Heart left ventricle (tissue), 16 donors: ENCODE data around the gene AGFG2. TPM values are rescaled to one million over a fixed set of nuclear protein-coding genes. Genes with fewer than 3 reads are reported as not detected.

Experiments used
- ATAC-seq, 4 donors: fragments of 200-7000 bp; cut with Tn5 transposase; one replicate each; pipeline ENCODE4 v1.9.1; 2020 to 2022; ENCODE audit warnings: moderate library complexity in 4 of 4, mild to moderate bottlenecking in 3 of 4, moderate number of reproducible peaks in 1 of 4
- DNase-seq, 5 donors: peaks; one replicate each; pipeline ENCODE4 v3.0.0-alpha.2; 2020
- H3K27ac ChIP-seq, 12 donors: fragments of 200-600 bp; sonication (generic) in 4 of 12; one replicate each; pipeline versions ENCODE4 v1.5.0 to v1.8.0; 2016 to 2022; ENCODE audit warnings: mild to moderate bottlenecking in 2 of 12
- H3K27me3 ChIP-seq, 9 donors: fragments of 200-600 bp; sonication (generic) in 2 of 9; one replicate each; pipeline versions ENCODE4 v1.5.1 to v1.8.0; 2016 to 2022; ENCODE audit warnings: mild to moderate bottlenecking in 3 of 9
- H3K36me3 ChIP-seq, 9 donors: fragments of 200-600 bp; sonication (generic) in 2 of 9; one replicate each; pipeline versions ENCODE4 v1.5.0 to v1.8.0; 2018 to 2022; ENCODE audit warnings: mild to moderate bottlenecking in 2 of 9
- H3K4me1 ChIP-seq, 12 donors: fragments of 200-600 bp; sonication (generic) in 4 of 12; one replicate each; pipeline versions ENCODE4 v1.5.0 to v1.8.0; 2016 to 2022; ENCODE audit warnings: mild to moderate bottlenecking in 3 of 12
- H3K4me3 ChIP-seq, 12 donors: fragments of 200-600 bp; sonication (generic) in 4 of 12; one replicate each; pipeline versions ENCODE4 v1.5.0 to v1.8.0; 2017 to 2022; ENCODE audit warnings: mild to moderate bottlenecking in 9 of 12, moderate library complexity in 4 of 12
- H3K9me3 ChIP-seq, 12 donors: fragments of 200-600 bp; sonication (generic) in 4 of 12; one replicate each; pipeline versions ENCODE4 v1.5.0 to v1.8.0; 2016 to 2022; ENCODE audit warnings: mild to moderate bottlenecking in 1 of 12
- CTCF ChIP-seq, 12 donors: fragments of 200-600 bp; sonication (generic) in 4 of 12; IDR thresholded peaks; one replicate each; pipeline versions ENCODE4 v1.5.0 to v1.8.0; 2018 to 2022; ENCODE audit warnings: antibody characterized with exemption in 12 of 12, mild to moderate bottlenecking in 5 of 12
- POLR2A ChIP-seq, 2 donors: fragments of 450-650 bp; IDR thresholded peaks; one replicate each; pipeline ENCODE4 v1.6.1; 2017; ENCODE audit warnings: antibody characterized with exemption in 2 of 2, mild to moderate bottlenecking in 2 of 2, moderate library complexity in 2 of 2
- WGBS, 4 donors: extraction: QIAGEN DNeasy Blood & Tissue Kit in 2 of 4; methylation state at CpG; one replicate each; pipeline versions ENCODE4 v1.1.5 to v1.1.7; 2013 to 2018; 5-methylcytosine and 5-hydroxymethylcytosine counted together
- intact Hi-C, 10 donors: fragments of 100-400 bp; cut with DNase I; formaldehyde crosslinking; loops; one replicate each; pipeline versions ENCODE4 v1.11.1 to v1.14.2; 2022
- polyA plus RNA-seq, 2 donors: library from polyadenylated mRNA; stranded (reverse); fragments of 200-250 nt; gene quantifications; one replicate each; pipeline ENCODE4 v1.2.3, GENCODE V29; 2013
- total RNA-seq, 9 donors: library from RNA; depleted of rRNA in 2 of 9; stranded (reverse); fragments of >200 nt in 2 of 9; fragmentation: NEBNext Ultra II Directional in 3 of 9; extraction: Animal tissue kit (Norgen Biotek cat#: 25700) in 3 of 9; gene quantifications; one replicate each; pipeline versions ENCODE4 v1.1.0 to v1.2.4, GENCODE V29; 2016 to 2023
- donor health status: ischemic (EF 13 %, LVEDD 7.1; RV severe dilation, severe dysfunction).
- donor health status: healthy with polysubstance abuse.
- donor health status: DM: no; HTN: yes; CAD: no.
- donor health status: DM: no; HTN: no; CAD: no.
- donor health status: ischemic (EF 25% LVEDD 6.9; RV normal size, moderate dysfunction).
- donor health status: ischemic (EF 25% LVEDD 5.7; RV mildly dilated, moderate dysfunction).
- donor health status: healthy.
- donor health status: DM: yes; HTN: yes; CAD: no.
- donor health status: ischemic (EF 35%, LVEDD 5.7; RV mildly dilated, moderate dysfunction).
- donor health status: nonischemic (EF 11% LVEDD 7.7; RV severe dilation, severe dysfunction).
- donor health status: DM: yes; HTN: yes; CAD: no.
- donor health status: PGD.
- donor health status: ischemic (EF 29% LVEDD 5.4; RV normal size, mild dysfunction).
- donor health status: nonischemic (EF 23%, LVEDD 6.1; RV moderate dilation, normal function).

AGFG2 gene
- total and polyA plus RNA-seq, 11 donors = 12.5 to 36.9 (median 30.8) TPM

GRCh38 chr7:100504887-100505611 is 34.0 kb upstream of the AGFG2 start:
- no peaks in the 10 kb centered on the region for H3K4me1 ChIP-seq
- DNase-seq (no peak), ATAC-seq (no peak)
- no peaks in the 10 kb centered on the region for H3K9me3 ChIP-seq
- TF ChIP-seq POLR2A (IDR thresholded peaks at IDR 0.05) (no peak), CTCF (IDR thresholded peaks at IDR 0.05) (no peak)
- H3K4me3 ChIP-seq = no peak overlapping the region
- no peaks in the 10 kb centered on the region for H3K36me3 ChIP-seq
- intact Hi-C loops = no loop called here
- WGBS, 4 donors = 92 to 94% (median 93%) methylated on average over 9 of the region's 9 CpGs
- peaks cover 0 to 4% (median 0%) of the 10 kb centered on the region in 9 donors for H3K27me3 ChIP-seq
- H3K27ac ChIP-seq = no peak overlapping the region

GRCh38 chr7:100506356-100506923 is 32.6 kb upstream of the AGFG2 start:
- Histone ChIP-seq H3K4me3 (no peak overlapping the region), H3K27ac (no peak overlapping the region), H3K9me3 (no peaks in the 10 kb centered on the region), H3K4me1 (no peaks in the 10 kb centered on the region), H3K36me3 (no peaks in the 10 kb centered on the region), H3K27me3 (peaks cover 0 to 4% (median 0%) of the 10 kb centered on the region in 9 donors)
- DNase-seq (no peak), ATAC-seq (no peak)
- WGBS, 4 donors = 70 to 75% (median 71%) methylated on average over 8 of the region's 8 CpGs
- intact Hi-C loops = no loop called here
- TF ChIP-seq CTCF (IDR thresholded peaks at IDR 0.05) (no peak), POLR2A (IDR thresholded peaks at IDR 0.05) (no peak)

- Histone ChIP-seq H3K36me3 (no peaks in the 10 kb centered on the region), H3K27ac (no peak overlapping the region), H3K9me3 (no peaks in the 10 kb centered on the region), H3K4me1 (no peaks in the 10 kb centered on the region), H3K4me3 (no peak overlapping the region), H3K27me3 (peaks cover 0 to 4% (median 0%) of the 10 kb centered on the region in 9 donors)
- TF ChIP-seq POLR2A (IDR thresholded peaks at IDR 0.05) = no peak
- no peak for TF ChIP-seq CTCF (IDR thresholded peaks at IDR 0.05)
- 59 to 69% (median 63%) methylated on average over 14 to 15 of the region's 15 CpGs for WGBS, 4 donors
- peak in 1 of 4 donors; percentile 28 for ATAC-seq
- peak in 1 of 5 donors; percentile 55 for DNase-seq
- intact Hi-C loops = no loop called here
Observed at GRCh38 chr7:100509231-100509630, 29.8 kb upstream of the AGFG2 start.

GRCh38 chr7:100510437-100511239 is 28.4 kb upstream of the AGFG2 start:
- Histone ChIP-seq H3K27me3 (peaks cover 0 to 4% (median 0%) of the 10 kb centered on the region in 9 donors), H3K4me1 (peaks cover 0 to 10% (median 0%) of the 10 kb centered on the region in 12 donors), H3K36me3 (no peaks in the 10 kb centered on the region), H3K9me3 (no peaks in the 10 kb centered on the region), H3K27ac (no peak overlapping the region), H3K4me3 (no peak overlapping the region)
- ATAC-seq (no peak), DNase-seq (peak in 1 of 5 donors; percentile 9)
- no peak for TF ChIP-seq CTCF (IDR thresholded peaks at IDR 0.05)
- intact Hi-C loops = loop anchor here in 1 of 10 donors (5.0 kb wide), 1 partner anchor 52 kb away; no protein-coding TSS in a partner anchor
- WGBS, 4 donors = 91 to 92% (median 91%) methylated on average over 9 of the region's 9 CpGs
